Stomach smooth muscle (tissue), 2 donors: ENCODE results near the gene IFIT2.

Experiments
- H3K27ac ChIP-seq: one replicate; pipeline ENCODE4 v1.7.0; 2013; ENCODE audit warnings: mild to moderate bottlenecking, low read length, inconsistent platforms
- H3K27me3 ChIP-seq, 2 donors: one replicate each; pipeline ENCODE4 v1.7.0; 2013; ENCODE audit warnings: low read length in 2 of 2; ENCODE audit not compliant: insufficient read depth in 2 of 2, control insufficient read depth in 1 of 2
- H3K36me3 ChIP-seq, 2 donors: one replicate each; pipeline ENCODE4 v1.7.0; 2013; ENCODE audit warnings: low read length in 2 of 2; ENCODE audit not compliant: control insufficient read depth in 2 of 2, insufficient read depth in 2 of 2
- H3K4me1 ChIP-seq: one replicate; pipeline ENCODE4 v1.7.0; 2013; ENCODE audit warnings: low read length; ENCODE audit not compliant: control insufficient read depth, insufficient read depth
- H3K4me3 ChIP-seq, 2 donors: one replicate each; pipeline ENCODE4 v1.7.0; 2013; ENCODE audit warnings: low read length in 2 of 2
- H3K9ac ChIP-seq, 2 donors: one replicate each; pipeline ENCODE4 v1.7.0; 2013; ENCODE audit warnings: low read length in 2 of 2, mild to moderate bottlenecking in 1 of 2
- H3K9me3 ChIP-seq, 2 donors: one replicate each; pipeline ENCODE4 v1.7.0; 2013; ENCODE audit warnings: low read length in 2 of 2; ENCODE audit not compliant: control insufficient read depth in 2 of 2
- donor health status: healthy.
- donor health status: Pancreatic carcinoma.

The IFIT2 gene

GRCh38 chr10:89351412-89351779 is 49.5 kb downstream of the IFIT2 start:
- Histone ChIP-seq H3K9me3 (no peaks in the 10 kb centered on the region), H3K9ac (peak overlapping the region in 1 of 2 donors; percentile 47), H3K36me3 (no peaks in the 10 kb centered on the region), H3K4me1 (peaks cover 4% of the 10 kb centered on the region), H3K27ac (no peak overlapping the region), H3K27me3 (no peaks in the 10 kb centered on the region), H3K4me3 (no peak overlapping the region)

DNA sequence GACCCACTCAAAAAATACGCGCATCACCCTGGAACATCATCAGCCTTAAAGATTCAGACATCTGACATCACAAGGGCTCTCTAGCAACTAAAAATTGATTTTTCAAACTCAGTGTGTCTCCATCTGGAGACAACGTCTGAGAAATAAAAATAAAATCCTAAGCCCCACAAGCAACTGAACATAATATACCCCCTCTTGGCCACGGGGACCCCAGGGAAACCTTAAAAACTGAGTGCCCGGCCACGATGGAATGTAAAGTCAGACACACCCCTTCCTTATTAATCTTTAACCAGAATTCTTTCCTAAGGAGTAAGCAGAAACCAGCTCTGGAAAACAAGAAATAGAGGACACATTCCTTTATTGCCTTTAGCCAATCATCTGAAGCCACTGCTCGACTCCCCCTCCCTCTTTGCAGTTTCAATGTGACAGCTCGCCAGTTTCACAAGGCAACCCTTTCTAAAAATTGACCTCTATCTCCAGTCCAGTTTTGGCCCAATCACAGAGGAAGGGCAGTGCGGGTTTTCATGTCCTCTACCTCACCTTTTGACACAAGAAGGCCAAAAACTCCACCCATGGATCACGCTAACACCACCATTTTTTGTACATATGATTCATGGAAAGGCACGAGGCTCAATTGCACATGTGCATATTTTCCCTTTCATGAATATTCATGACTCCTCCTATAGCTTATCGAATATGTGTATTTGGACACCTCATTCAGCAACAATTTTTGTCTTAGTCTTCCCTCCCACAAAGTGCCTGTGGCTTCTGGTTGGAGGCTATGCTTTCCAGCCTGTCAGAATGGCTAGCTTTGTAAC is 50.1 kb downstream of the IFIT2 start:
- no peaks in the 10 kb centered on the region for H3K27me3 ChIP-seq
- no peak overlapping the region for H3K4me3 ChIP-seq
- H3K27ac ChIP-seq = no peak overlapping the region
- H3K4me1 ChIP-seq = peaks cover 4% of the 10 kb centered on the region
- no peaks in the 10 kb centered on the region for H3K36me3 ChIP-seq
- no peaks in the 10 kb centered on the region for H3K9me3 ChIP-seq
- peak overlapping the region in 1 of 2 donors; percentile 47 for H3K9ac ChIP-seq

- Histone ChIP-seq H3K27me3 (no peaks in the 10 kb centered on the region), H3K36me3 (no peaks in the 10 kb centered on the region), H3K4me1 (peaks cover 4% of the 10 kb centered on the region), H3K9ac (no peak overlapping the region), H3K4me3 (no peak overlapping the region), H3K9me3 (no peaks in the 10 kb centered on the region), H3K27ac (no peak overlapping the region)
Measured at GRCh38 chr10:89352802-89353201, 51.0 kb downstream of the IFIT2 start.

GRCh38 chr10:89355394-89355931 is 53.6 kb downstream of the IFIT2 start:
- Histone ChIP-seq H3K4me1 (peaks cover 4% of the 10 kb centered on the region), H3K9me3 (no peaks in the 10 kb centered on the region), H3K27me3 (no peaks in the 10 kb centered on the region), H3K27ac (no peak overlapping the region), H3K4me3 (no peak overlapping the region), H3K36me3 (no peaks in the 10 kb centered on the region), H3K9ac (no peak overlapping the region)

DNA sequence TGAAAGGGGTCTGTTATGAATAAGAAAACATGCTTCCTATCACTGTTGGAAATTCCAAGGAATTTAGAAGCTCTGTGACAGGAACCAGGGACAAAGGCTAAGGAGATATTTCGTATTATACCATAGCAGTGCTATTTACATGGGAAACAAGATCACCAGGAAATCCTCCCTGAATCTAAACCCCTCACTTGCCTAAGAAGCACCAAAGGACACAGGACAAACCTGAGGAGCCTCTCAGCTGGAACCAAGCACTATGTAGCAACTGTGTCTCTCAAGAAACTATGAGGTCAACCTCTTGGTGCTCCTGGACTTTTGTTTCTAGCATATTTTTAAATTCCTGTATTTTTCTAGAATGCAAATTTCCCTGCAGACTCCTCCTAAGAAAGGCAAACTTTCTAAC is 55.2 kb downstream of the IFIT2 start:
- Histone ChIP-seq H3K9ac (no peak overlapping the region), H3K27ac (no peak overlapping the region), H3K4me1 (no peaks in the 10 kb centered on the region), H3K4me3 (no peak overlapping the region), H3K9me3 (no peaks in the 10 kb centered on the region), H3K27me3 (no peaks in the 10 kb centered on the region), H3K36me3 (no peaks in the 10 kb centered on the region)

DNA sequence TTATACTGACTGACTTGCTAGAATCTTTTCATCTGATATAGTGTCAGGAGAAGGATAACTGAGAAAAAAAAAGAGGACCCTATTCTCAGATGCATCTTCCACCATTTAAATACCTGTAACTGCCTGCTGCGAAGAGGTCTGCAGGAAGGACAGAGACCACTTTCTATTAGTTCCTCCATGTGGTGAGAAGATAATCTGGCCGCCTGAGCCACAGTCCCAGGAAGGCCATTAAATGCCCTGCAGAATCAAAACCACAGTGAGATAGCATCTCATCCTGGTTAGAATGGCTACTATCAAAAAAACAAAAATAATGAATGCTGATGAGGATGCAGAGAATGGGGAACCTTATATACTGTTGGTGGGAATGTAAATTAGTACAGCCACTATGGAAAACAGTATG is 56.1 kb downstream of the IFIT2 start:
- no peak overlapping the region for H3K9ac ChIP-seq
- H3K27me3 ChIP-seq = no peaks in the 10 kb centered on the region
- H3K4me1 ChIP-seq = no peaks in the 10 kb centered on the region
- no peaks in the 10 kb centered on the region for H3K9me3 ChIP-seq
- no peak overlapping the region for H3K27ac ChIP-seq
- no peaks in the 10 kb centered on the region for H3K36me3 ChIP-seq
- no peak overlapping the region for H3K4me3 ChIP-seq
